Lung (tissue), 12 donors: ENCODE measurements around the gene CHST4. TPM values are rescaled to one million over a fixed set of nuclear protein-coding genes. Genes with fewer than 3 reads are reported as not detected.

Experiments used
- ATAC-seq: fragments of 200-7000 bp; cut with Tn5 transposase; one replicate; pipeline ENCODE4 v1.9.1; 2020; ENCODE audit warnings: moderate number of reproducible peaks; ENCODE audit not compliant: insufficient read depth, low FRiP score
- DNase-seq, 3 donors: peaks; one replicate each; pipeline ENCODE4 v3.0.0-alpha.2; 2013 to 2017
- H3K27ac ChIP-seq, 2 donors: one replicate each; pipeline ENCODE4 v1.5.1; 2013; ENCODE audit warnings: mild to moderate bottlenecking in 2 of 2, moderate library complexity in 2 of 2, control low read depth in 1 of 2, inconsistent platforms in 1 of 2, low read depth in 1 of 2, low read length in 1 of 2
- H3K27me3 ChIP-seq, 3 donors: one replicate each; pipeline ENCODE4 v1.5.1; 2013; ENCODE audit warnings: low read length in 2 of 3; ENCODE audit not compliant: control insufficient read depth in 3 of 3, insufficient read depth in 3 of 3
- H3K36me3 ChIP-seq, 4 donors: one replicate each; pipeline ENCODE4 v1.5.1; 2013; ENCODE audit warnings: low read length in 4 of 4, mild to moderate bottlenecking in 1 of 4, moderate library complexity in 1 of 4; ENCODE audit not compliant: control insufficient read depth in 4 of 4, insufficient read depth in 4 of 4
- H3K4me1 ChIP-seq, 5 donors: one replicate each; pipeline ENCODE4 v1.5.1; 2013; ENCODE audit warnings: low read length in 5 of 5, mild to moderate bottlenecking in 2 of 5, moderate library complexity in 1 of 5; ENCODE audit not compliant: control insufficient read depth in 5 of 5, insufficient read depth in 5 of 5
- H3K4me3 ChIP-seq: one replicate; pipeline ENCODE4 v1.5.1; 2013; ENCODE audit warnings: mild to moderate bottlenecking, control low read depth, moderate library complexity
- H3K9ac ChIP-seq, 2 donors: one replicate each; pipeline ENCODE4 v1.5.1; 2013; ENCODE audit warnings: low read length in 2 of 2, control low read depth in 1 of 2; ENCODE audit not compliant: insufficient read depth in 1 of 2
- H3K9me3 ChIP-seq, 4 donors: one replicate each; pipeline ENCODE4 v1.5.1; 2013; ENCODE audit warnings: low read length in 3 of 4, mild to moderate bottlenecking in 1 of 4, moderate library complexity in 1 of 4; ENCODE audit not compliant: control insufficient read depth in 4 of 4, insufficient read depth in 3 of 4
- CTCF ChIP-seq: IDR thresholded peaks from 2 replicates; pipeline ENCODE4 v1.5.1; 2012; ENCODE audit warnings: mild to moderate bottlenecking; ENCODE audit errors: control extremely low read depth, extremely low read depth
- WGBS, 2 donors: extraction: QIAGEN DNeasy Blood & Tissue Kit; methylation state at CpG; one replicate each; pipeline ENCODE4 v1.1.7; 2013; 5-methylcytosine and 5-hydroxymethylcytosine counted together
- polyA plus RNA-seq, 2 donors: library from polyadenylated mRNA; stranded (reverse); fragments of 200-250 nt; gene quantifications; one replicate each; pipeline ENCODE4 v1.2.1, GENCODE V29; 2013
- total RNA-seq, 2 donors: library from RNA; depleted of rRNA in 1 of 2; stranded (reverse); fragments of >200 nt in 1 of 2; gene quantifications; one replicate each; pipeline ENCODE4 v1.2.1, GENCODE V29; 2014 to 2021
- donor health status: control.
- donor health status: control.
- donor health status: Bipolar disorder and iron deficiency.
- donor health status: healthy.
- donor health status: DM: yes; HTN: yes; CAD: no.

The CHST4 gene
- total and polyA plus RNA-seq, 4 donors, result 0.28 to 0.95 (median 0.67) TPM

- DNase-seq, result no peak
- no peak for TF ChIP-seq CTCF
- Histone ChIP-seq H3K27me3 (no peaks in the 10 kb centered on the region), H3K4me1 (peaks cover 0 to 10% (median 3%) of the 10 kb centered on the region in 5 donors), H3K4me3 (no peak overlapping the region), H3K27ac (no peak overlapping the region), H3K9ac (no peak overlapping the region), H3K36me3 (no peaks in the 10 kb centered on the region), H3K9me3 (no peaks in the 10 kb centered on the region)
- 90 to 92% methylated on average over 4 of the region's 4 CpGs for WGBS, 2 donors
- no peak for ATAC-seq
These were observed 43.4 kb downstream of the CHST4 start for GRCh38 chr16:71569621-71570020.

GRCh38 chr16:71570144-71570543, 43.9 kb downstream of the CHST4 start:
- WGBS, 2 donors, result 94 to 96% methylated on average over 8 of the region's 8 CpGs
- no peaks in the 10 kb centered on the region for H3K36me3 ChIP-seq
- H3K4me1 ChIP-seq, result peaks cover 0 to 9% (median 3%) of the 10 kb centered on the region in 5 donors
- DNase-seq (no peak), ATAC-seq (no peak)
- H3K27me3 ChIP-seq, result no peaks in the 10 kb centered on the region
- no peak overlapping the region for H3K4me3 ChIP-seq
- no peak overlapping the region for H3K27ac ChIP-seq
- no peaks in the 10 kb centered on the region for H3K9me3 ChIP-seq
- H3K9ac ChIP-seq, result no peak overlapping the region
- no peak for TF ChIP-seq CTCF

DNA sequence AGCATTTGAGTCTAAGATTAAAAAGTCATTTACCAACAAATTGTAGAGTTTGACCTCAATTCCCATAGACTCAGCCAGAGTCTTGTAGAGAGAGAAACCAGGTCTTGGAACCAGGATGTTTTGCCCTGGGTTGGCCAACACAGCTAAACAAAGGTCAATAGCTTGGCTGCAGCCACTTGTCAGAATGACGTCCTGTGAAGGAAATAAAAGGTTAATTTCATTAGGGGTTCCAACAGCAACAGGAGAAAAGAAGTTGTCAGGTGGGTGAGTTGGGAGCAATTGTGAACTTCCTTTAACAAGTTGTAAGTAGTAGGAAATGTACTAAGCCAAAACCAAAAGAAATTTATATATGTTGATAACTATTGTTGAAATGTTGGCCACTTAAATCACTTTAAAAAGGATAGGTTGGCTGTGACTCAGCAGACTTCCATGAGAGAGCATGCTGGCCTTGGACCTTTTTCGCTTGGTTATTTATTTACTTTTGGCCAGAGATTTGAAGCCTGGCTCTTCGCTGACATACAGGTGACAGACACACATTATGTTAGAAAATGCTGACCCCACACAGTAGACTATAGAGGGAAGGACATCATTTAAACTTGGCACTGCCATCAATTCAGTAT, 46.4 kb downstream of the CHST4 start:
- Histone ChIP-seq H3K36me3 (no peaks in the 10 kb centered on the region), H3K9me3 (no peaks in the 10 kb centered on the region), H3K4me3 (no peak overlapping the region), H3K27ac (no peak overlapping the region), H3K9ac (no peak overlapping the region), H3K4me1 (peaks cover 0 to 3% (median 0%) of the 10 kb centered on the region in 5 donors), H3K27me3 (peaks cover 0 to 3% (median 0%) of the 10 kb centered on the region in 3 donors)
- 45 to 66% methylated on average over 3 of the region's 3 CpGs for WGBS, 2 donors
- DNase-seq (no peak), ATAC-seq (no peak)
- TF ChIP-seq CTCF, result no peak
